DMS53 (cell line): Measurements from ENCODE around the gene LIMK2.
"Not testable (repeated sequence)": the region's sequence is repeated elsewhere in the genome, so short reads cannot be mapped to it uniquely, and the experiment has no call there.

Experiments
- DNase-seq: peaks from one replicate; lab custom pipeline; 2025; lab: John Stamatoyannopoulos, UW

Gene LIMK2

GRCh38 chr22:31244046-31244942 is 32.2 kb downstream of the LIMK2 start:
- peak; percentile 7 for DNase-seq

- no peak for DNase-seq
Measured at GRCh38 chr22:31244943-31245451, 32.9 kb downstream of the LIMK2 start.

DNA sequence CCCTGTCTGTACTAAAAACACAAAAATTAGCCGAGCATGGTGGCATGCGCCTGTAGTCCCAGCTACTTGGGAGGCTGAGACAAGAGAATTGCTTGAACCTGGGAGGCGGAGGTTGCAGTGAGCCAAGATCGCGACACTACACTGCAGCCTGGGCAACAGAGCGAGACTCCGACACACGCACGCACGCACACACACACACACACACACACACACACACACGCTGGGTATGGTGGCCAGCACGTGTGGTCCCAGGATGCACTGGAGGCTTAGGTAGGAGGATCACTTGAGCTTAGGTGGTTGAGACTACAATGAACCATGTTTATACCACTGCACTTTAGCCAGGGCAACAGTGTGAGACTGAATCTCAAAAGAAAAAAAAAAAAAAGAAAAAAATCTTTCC is 33.9 kb downstream of the LIMK2 start:
- DNase-seq: not testable (repeated sequence)

- DNase-seq: no peak
Measured at GRCh38 chr22:31246687-31247086, 34.6 kb downstream of the LIMK2 start.

GRCh38 chr22:31247726-31248125 is 35.6 kb downstream of the LIMK2 start:
- DNase-seq: no peak

DNA sequence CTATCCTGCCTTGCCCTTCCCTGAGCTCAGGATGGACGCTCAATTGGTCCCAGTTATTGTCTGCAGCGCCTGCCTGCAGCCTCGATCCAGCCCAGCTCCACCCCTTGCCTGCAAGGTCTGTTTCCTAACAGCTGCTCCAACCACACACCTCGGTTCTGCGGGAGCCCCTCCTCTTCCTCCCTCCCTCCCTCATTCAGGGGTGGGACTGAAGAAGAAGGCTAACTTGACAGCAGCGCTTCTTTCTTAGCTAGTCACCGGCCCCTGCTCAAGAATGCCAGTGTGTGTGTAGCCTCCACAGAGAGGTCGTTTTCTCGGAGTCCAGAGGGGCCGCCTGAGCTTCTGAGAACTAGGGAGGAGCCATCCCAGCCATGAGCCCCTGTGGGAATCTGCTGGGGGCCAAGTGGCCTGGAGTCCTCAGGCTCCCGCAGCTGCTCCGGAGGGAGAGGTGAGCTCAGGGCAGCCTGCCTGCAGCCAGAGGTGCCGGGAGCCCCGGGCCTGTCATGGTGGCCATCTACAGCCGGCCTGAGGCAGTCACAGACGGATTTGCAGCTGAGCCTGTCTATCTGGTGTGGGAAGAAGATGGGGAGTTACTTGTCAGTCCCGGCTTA is 36.1 kb downstream of the LIMK2 start:
- DNase-seq: no peak

DNA sequence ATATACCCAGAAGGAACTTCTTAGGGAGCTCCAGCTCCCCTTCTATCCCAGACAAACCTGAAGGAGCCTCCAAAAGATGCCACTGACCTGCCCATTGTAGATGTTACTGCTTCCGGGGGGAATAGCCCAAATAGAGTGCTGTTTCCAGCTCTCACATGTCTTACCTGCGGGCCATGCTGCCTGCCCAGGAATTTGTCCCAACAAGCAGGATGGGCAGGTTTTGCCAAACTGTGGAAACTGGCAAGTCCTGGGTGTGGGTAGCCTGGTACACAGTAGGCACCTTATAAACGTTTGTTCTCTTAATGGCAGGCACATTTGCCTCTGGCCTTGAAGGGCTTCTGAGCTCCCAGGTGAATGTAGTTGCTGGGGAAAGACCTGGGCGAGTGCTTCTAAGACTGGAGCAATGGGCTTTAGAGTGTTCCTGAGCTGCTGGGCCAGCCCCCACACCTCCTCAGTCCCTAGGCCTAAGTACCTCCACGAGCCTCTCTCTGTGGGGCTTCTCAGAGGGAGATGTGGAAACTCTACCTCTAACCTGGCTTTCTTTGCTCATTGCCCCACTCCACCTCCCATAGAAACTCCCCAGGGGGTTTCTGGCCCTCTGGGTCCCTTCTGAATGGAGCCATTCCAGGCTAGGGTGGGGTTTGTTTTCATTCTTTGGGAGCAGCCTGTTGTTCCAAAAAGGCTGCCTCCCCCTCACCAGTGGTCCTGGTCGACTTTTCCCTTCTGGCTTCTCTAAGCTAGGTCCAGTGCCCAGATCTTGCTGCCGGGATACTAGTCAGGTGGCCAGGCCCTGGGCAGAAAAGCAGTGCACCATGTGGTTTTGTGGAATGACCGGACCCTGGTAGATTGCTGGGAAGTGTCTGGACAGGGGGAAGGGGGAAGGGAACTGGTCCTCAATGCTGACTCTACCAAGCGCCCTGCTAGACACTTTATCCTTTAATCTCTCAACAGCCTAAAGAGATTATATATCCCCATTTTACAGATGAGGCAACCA is 37.2 kb downstream of the LIMK2 start:
- no peak for DNase-seq

GRCh38 chr22:31250740-31251600 is 38.9 kb downstream of the LIMK2 start:
- DNase-seq: no peak

DNA sequence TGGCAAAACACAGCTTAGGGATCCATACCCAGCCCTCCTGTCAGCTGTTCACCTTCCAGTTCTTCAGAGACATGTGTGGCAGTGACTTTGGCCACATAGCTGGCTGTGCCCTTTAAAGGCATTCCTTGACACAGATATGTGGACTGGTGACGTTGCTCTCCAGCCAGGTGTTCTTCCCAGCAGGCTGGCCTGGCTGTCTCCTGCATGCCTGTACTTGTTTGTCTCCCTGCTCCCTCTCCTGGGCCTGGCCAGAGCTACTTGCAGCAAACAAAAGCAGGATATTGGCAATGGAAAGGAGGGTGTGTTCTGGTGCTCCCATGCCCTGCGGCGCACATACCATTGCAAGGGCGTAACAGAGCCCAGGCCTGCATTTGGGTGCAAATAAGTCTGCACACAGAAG is 41.9 kb downstream of the LIMK2 start:
- peak; percentile 37 for DNase-seq

GRCh38 chr22:31259798-31260473 is 47.8 kb downstream of the LIMK2 start:
- DNase-seq: peak; percentile 61

DNA sequence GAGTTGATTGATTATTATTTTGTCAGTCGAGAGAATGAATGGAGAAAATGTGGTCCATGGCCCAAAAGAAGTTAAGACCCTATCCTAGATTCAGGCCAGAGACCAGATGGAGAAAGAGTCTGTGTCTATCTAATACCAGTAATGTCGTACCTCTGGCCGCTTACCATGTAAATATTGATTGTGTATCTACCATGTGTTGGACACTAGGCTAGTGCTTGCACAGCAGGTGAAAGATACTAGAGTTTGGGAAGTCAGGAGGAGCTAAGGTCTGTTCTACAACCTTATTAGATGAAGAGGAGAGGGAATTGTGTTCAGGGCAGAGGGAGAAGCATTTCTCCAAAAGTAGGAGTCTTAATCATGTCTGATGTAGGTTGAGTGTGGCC is 48.4 kb downstream of the LIMK2 start:
- DNase-seq: peak; percentile 39

DNA sequence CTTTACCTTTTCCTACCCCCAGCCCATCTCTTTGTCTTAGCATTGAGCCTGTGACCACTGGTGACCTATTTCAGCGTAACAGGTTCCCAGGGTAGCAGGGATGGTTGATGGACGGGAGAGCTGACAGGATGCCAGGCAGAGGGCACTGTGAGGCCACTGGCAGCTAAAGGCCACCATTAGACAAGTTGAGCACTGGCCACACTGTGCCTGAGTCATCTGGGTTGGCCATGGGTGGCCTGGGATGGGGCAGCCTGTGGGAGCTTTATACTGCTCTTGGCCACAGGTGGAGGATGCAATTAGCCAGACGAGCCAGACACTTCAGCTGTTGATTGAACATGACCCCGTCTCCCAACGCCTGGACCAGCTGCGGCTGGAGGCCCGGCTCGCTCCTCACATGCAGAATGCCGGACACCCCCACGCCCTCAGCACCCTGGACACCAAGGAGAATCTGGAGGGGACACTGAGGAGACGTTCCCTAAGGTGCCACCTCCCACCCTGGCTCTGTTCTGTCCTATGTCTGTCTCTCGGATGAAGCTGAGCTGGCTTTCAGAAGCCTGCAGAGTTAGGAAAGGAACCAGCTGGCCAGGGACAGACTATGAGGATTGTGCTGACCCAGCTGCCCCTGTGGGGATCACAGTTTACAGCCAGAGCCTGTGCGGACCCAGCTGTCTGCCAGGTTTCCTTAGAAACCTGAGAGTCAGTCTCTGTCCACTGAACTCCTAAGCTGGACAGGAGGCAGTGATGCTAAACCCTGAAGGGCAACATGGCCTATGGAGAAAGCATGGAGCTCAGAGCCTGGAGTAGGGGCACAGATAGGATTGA is 50.4 kb downstream of the LIMK2 start:
- no peak for DNase-seq

DNA sequence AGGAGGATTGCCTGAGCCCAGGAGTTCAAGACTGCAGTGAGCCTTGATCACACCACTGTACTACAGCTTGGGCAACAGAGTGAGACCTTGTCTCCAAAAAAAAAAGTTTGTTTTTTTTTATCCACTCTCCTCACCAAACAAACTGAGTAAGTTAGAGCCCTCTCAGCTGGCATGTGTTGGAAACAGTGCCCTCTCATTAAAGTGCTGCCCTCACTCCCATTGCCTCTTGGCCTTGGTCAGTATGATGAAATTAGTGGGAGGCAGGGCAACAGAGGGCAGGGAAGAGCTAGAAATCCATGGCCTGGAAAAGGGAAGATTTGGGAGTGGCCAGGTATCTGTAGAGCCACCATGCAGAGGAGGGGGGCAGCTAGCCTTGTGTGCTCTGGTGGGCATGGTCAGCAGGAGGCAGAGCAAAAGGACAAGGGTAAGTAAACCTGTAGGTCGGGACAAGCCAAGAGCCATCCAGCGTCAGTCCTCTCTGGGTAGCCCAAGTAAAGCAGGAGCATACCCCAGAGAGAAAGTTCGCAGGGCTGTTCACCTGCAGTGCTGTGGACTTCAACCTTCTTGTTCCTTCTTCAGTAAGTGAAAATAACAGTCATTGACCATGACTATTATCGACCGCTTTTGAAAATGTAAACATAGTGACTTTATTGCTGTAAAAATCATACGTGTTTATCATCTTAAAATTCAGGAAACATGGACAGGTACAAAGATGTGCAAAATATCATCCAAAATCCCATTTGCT is 52.0 kb downstream of the LIMK2 start:
- DNase-seq: no peak

- DNase-seq: no peak
Measured at GRCh38 chr22:31268281-31268680, 56.2 kb downstream of the LIMK2 start.

DNA sequence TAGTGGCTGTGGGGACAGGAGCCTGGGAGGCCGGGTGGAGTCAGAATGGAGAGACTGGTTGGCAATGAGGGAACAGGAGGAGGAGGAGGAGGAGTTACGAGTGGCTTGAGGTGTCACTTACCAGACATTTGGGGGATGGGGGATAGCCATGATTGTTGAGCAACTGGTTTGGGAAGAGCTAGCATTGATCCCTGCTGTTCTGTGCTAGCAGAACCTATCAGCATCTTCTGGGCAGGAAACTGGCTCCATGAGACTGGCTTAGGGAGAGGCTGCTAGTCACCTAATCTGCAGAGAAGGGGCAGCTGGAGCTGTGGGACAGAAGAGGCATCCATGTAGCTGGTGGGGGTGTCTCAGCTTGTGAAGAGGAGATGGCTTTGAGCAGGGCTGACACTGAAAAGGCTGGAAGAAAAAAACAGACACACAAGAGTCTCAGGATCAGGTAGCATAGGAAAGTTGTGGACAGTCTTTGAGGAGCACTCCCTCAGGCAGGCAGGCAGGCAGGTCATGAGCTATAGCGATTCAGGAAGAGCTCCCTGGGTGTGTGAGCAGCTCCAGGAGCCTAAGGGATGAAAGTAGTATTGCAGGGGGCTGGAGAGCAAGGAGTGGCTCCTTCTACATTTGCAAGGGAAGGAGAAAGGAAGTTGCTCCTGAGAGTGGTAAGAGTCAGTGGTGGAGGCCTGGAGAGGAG is 57.9 kb downstream of the LIMK2 start:
- no peak for DNase-seq

DNA sequence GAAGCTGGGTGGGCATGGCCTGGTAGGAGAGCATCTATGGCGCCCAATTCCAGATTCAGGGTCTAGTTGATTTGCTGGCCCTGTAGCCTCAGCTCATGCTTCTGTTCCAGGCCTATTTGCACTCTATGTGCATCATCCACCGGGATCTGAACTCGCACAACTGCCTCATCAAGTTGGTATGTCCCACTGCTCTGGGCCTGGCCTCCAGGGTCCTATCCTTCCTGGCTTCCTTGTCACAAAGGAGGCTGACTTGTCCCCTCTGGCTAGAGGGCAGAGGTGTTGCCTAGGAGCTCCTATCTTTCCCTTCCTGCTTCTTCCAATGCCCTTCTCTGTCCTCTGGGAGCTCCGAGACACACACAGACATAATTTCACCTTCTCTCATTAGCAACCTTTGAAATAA is 58.9 kb downstream of the LIMK2 start:
- no peak for DNase-seq

GRCh38 chr22:31271485-31271884 is 59.4 kb downstream of the LIMK2 start:
- no peak for DNase-seq
